IMR-90 (cell line): ENCODE data around the gene NOTCH2. TPM values are rescaled to one million over a fixed set of nuclear protein-coding genes. Genes with fewer than 3 reads are reported as not detected.

ENCODE experiments used
- ATAC-seq: fragments of 200-7000 bp; cut with Tn5 transposase; 2 replicates; pipeline ENCODE4 v1.9.1; 2020; ENCODE audit warnings: low read depth, mild to moderate bottlenecking, moderate library complexity
- BruUV-seq: library from RNA; stranded (reverse); fragments of 400-500 nt; replicated peaks from 2 replicates; lab custom pipeline; 2021; lab: Mats Ljungman, UMichigan
- CTCF ChIA-PET: fragments of 300-600 bp; formaldehyde crosslinking; extraction: SDS; loops from one replicate; lab custom pipeline; 2021; ENCODE audit warnings: antibody characterized with exemption; lab: Yijun Ruan, JAX
- POLR2A ChIA-PET: fragments of 300-600 bp; sonication (Branson Sonifier 250); formaldehyde crosslinking; loops from one replicate; lab custom pipeline; 2022; ENCODE audit warnings: antibody characterized with exemption; ENCODE audit not compliant: unreplicated experiment; lab: Charles Lee
- DNase-seq: peaks from one replicate; pipeline ENCODE4 v3.0.0; 2013
- H2AFZ ChIP-seq: replicated peaks from 2 replicates; pipeline ENCODE3; 2013; ENCODE audit warnings: low read length, mild to moderate bottlenecking; ENCODE audit not compliant: poor library complexity
- H2AK5ac ChIP-seq: 2 replicates; pipeline ENCODE4 v1.6.1; 2013; ENCODE audit warnings: low read depth, low read length, inconsistent platforms
- H2AK9ac ChIP-seq: replicated peaks from 2 replicates; pipeline ENCODE3; 2013; ENCODE audit warnings: mild to moderate bottlenecking, low read depth, low read length, moderate library complexity; ENCODE audit not compliant: poor library complexity
- H2BK120ac ChIP-seq: 2 replicates; pipeline ENCODE4 v1.6.1; 2013; ENCODE audit warnings: low read depth, low read length, inconsistent platforms
- H2BK15ac ChIP-seq: 3 replicates; pipeline ENCODE4 v1.6.1; 2013; ENCODE audit warnings: low read depth, low read length, inconsistent platforms
- H2BK20ac ChIP-seq: 2 replicates; pipeline ENCODE4 v1.6.1; 2013; ENCODE audit warnings: low read depth, mild to moderate bottlenecking, inconsistent platforms, low read length, moderate library complexity
- H2BK5ac ChIP-seq: 2 replicates; pipeline ENCODE4 v1.6.1; 2013; ENCODE audit warnings: mild to moderate bottlenecking, low read depth, low read length, inconsistent platforms; ENCODE audit not compliant: poor library complexity, severe bottlenecking
- H3K14ac ChIP-seq: replicated peaks from 2 replicates; pipeline ENCODE4 v1.6.1; 2013; ENCODE audit warnings: low read depth, low read length, inconsistent platforms
- H3K18ac ChIP-seq: 2 replicates; pipeline ENCODE4 v1.6.1; 2013; ENCODE audit warnings: low read depth, low read length, control low read depth
- H3K23ac ChIP-seq: 2 replicates; pipeline ENCODE4 v1.6.1; 2013; ENCODE audit warnings: low read depth, low read length, inconsistent platforms
- H3K27ac ChIP-seq: 2 replicates; pipeline ENCODE4 v1.5.1; 2013; ENCODE audit warnings: mild to moderate bottlenecking, control low read depth, low read length; ENCODE audit not compliant: insufficient read depth
- H3K27me3 ChIP-seq: 2 replicates; pipeline ENCODE4 v1.6.1; 2013; ENCODE audit warnings: low read length; ENCODE audit not compliant: control insufficient read depth, insufficient read depth
- H3K36me3 ChIP-seq: 2 replicates; pipeline ENCODE4 v1.6.1; 2013; ENCODE audit warnings: low read length, mixed read lengths; ENCODE audit not compliant: control insufficient read depth, insufficient read depth
- H3K4ac ChIP-seq: 2 replicates; pipeline ENCODE4 v1.6.1; 2013; ENCODE audit warnings: low read depth, low read length, inconsistent platforms
- H3K4me1 ChIP-seq: 2 replicates; pipeline ENCODE4 v1.6.1; 2013; ENCODE audit warnings: low read length, mixed read lengths; ENCODE audit not compliant: control insufficient read depth, insufficient read depth
- H3K4me2 ChIP-seq: 2 replicates; pipeline ENCODE4 v1.6.1; 2013; ENCODE audit warnings: low read depth, mild to moderate bottlenecking, control low read depth, low read length, moderate library complexity
- H3K4me3 ChIP-seq: 2 replicates; pipeline ENCODE4 v1.5.1; 2013; ENCODE audit warnings: low read depth, mild to moderate bottlenecking, control low read depth, low read length, moderate library complexity; ENCODE audit not compliant: insufficient read depth
- H3K56ac ChIP-seq: 2 replicates; pipeline ENCODE4 v1.6.1; 2013; ENCODE audit warnings: low read length, inconsistent platforms; ENCODE audit not compliant: insufficient read depth; ENCODE audit errors: extremely low read depth
- H3K79me1 ChIP-seq, 2 experiments: 2 replicates each; pipeline ENCODE4 v1.6.1; 2013; ENCODE audit warnings: low read length in 2 of 2, inconsistent platforms in 1 of 2, low read depth in 1 of 2
- H3K9ac ChIP-seq: 2 replicates; pipeline ENCODE4 v1.6.1; 2013; ENCODE audit warnings: low read depth, low read length, control low read depth
- H3K9me1 ChIP-seq: 2 replicates; pipeline ENCODE4 v1.6.1; 2013; ENCODE audit warnings: low read length, inconsistent platforms; ENCODE audit not compliant: insufficient read depth
- H3K9me3 ChIP-seq: 2 replicates; pipeline ENCODE4 v1.6.1; 2013; ENCODE audit warnings: low read length; ENCODE audit not compliant: control insufficient read depth, insufficient read depth
- H4K20me1 ChIP-seq: 2 replicates; pipeline ENCODE4 v1.6.1; 2013; ENCODE audit warnings: low read length, inconsistent platforms; ENCODE audit not compliant: insufficient read depth
- H4K5ac ChIP-seq: 2 replicates; pipeline ENCODE4 v1.6.1; 2013; ENCODE audit warnings: mild to moderate bottlenecking, low read depth, low read length, control low read depth
- H4K8ac ChIP-seq, 2 experiments: 2 replicates each; pipeline ENCODE4 v1.6.1; 2013; ENCODE audit warnings: low read depth in 2 of 2, low read length in 2 of 2, control low read depth in 1 of 2, inconsistent platforms in 1 of 2
- H4K91ac ChIP-seq: 2 replicates; pipeline ENCODE4 v1.6.1; 2013; ENCODE audit warnings: low read depth, low read length, inconsistent platforms; ENCODE audit not compliant: insufficient read depth
- BHLHE40 ChIP-seq: fragments of 150-350 bp; IDR thresholded peaks from 2 replicates; pipeline ENCODE4 v1.6.1; 2016; ENCODE audit warnings: mild to moderate bottlenecking, low read depth, low read length
- CEBPB ChIP-seq: IDR thresholded peaks from 2 replicates; pipeline ENCODE4 v1.6.1; 2012; ENCODE audit warnings: low read depth, low read length, improper control_type of control experiment
- CHD1 ChIP-seq: IDR thresholded peaks from 2 replicates; pipeline ENCODE4 v1.6.1; 2012; ENCODE audit warnings: low read depth, low read length, improper control_type of control experiment
- FOS ChIP-seq: fragments of 150-350 bp; IDR thresholded peaks from 2 replicates; pipeline ENCODE4 v1.6.1; 2016; ENCODE audit warnings: low read depth, low read length
- MAFK ChIP-seq: IDR thresholded peaks from 2 replicates; pipeline ENCODE4 v1.6.1; 2012; ENCODE audit warnings: low read depth, low read length, improper control_type of control experiment
- MXI1 ChIP-seq: IDR thresholded peaks from 2 replicates; pipeline ENCODE4 v1.6.1; 2012; ENCODE audit warnings: low read depth, mild to moderate bottlenecking, low read length, moderate library complexity, borderline replicate concordance
- NFE2L2 ChIP-seq: fragments of 150-350 bp; IDR thresholded peaks from 2 replicates; pipeline ENCODE4 v1.6.1; 2016; ENCODE audit warnings: low read depth, mild to moderate bottlenecking, low read length
- POLR2A ChIP-seq: IDR thresholded peaks from 2 replicates; pipeline ENCODE4 v1.6.1; 2012; ENCODE audit warnings: mild to moderate bottlenecking, low read depth, low read length
- RCOR1 ChIP-seq: IDR thresholded peaks from 2 replicates; pipeline ENCODE4 v1.6.1; 2012; ENCODE audit warnings: mild to moderate bottlenecking, low read length, improper control_type of control experiment; ENCODE audit not compliant: insufficient replicate concordance
- RFX5 ChIP-seq: IDR thresholded peaks from 2 replicates; pipeline ENCODE4 v1.8.0; 2012; ENCODE audit warnings: low read depth, mild to moderate bottlenecking, low read length, moderate library complexity
- dilution Hi-C: fragments of 300-500 bp; cut with HindIII; formaldehyde crosslinking; loops from one replicate; pipeline ENCODE4 v1.14.3; 2018; ENCODE audit warnings: low sequenced_read_pairs; ENCODE audit not compliant: unreplicated experiment
- in situ Hi-C: fragments of 300-500 bp; cut with MboI; formaldehyde crosslinking; loops from 3 replicates; pipeline ENCODE4 v1.14.3; 2019; ENCODE audit warnings: low sequenced_read_pairs, inconsistent platforms, mixed read lengths
- intact Hi-C: fragments of 100-400 bp; cut with micrococcal nuclease; formaldehyde crosslinking; loops from 2 replicates; pipeline ENCODE4 v1.10.0; 2022
- polyA plus RNA-seq, 3 experiments: library from polyadenylated mRNA; depleted of rRNA; stranded (reverse); fragments of >200 nt; gene quantifications; 2 replicates each; pipeline ENCODE4 v1.2.3, GENCODE V29; 2012; ENCODE audit warnings: low replicate concordance in 1 of 3
- total RNA-seq: library from RNA; depleted of rRNA; stranded (reverse); fragments of >200 nt; gene quantifications from 2 replicates; pipeline ENCODE4 v1.2.3, GENCODE V29; 2012
- TF ChIP-seq, protein P1 (sequence below): conservative IDR thresholded peaks from 2 replicates; pipeline ENCODE4 v1.5.1; 2012; ENCODE audit warnings: mild to moderate bottlenecking, low read depth, low read length, improper control_type of control experiment
- TF ChIP-seq, protein P2 (sequence below): fragments of 150-350 bp; IDR thresholded peaks from 2 replicates; pipeline ENCODE4 v1.6.1; 2017; ENCODE audit warnings: mild to moderate bottlenecking, antibody characterized with exemption, low read length, low read depth
- TF ChIP-seq, protein P3 (sequence below): fragments of 150-350 bp; IDR thresholded peaks from 2 replicates; pipeline ENCODE4 v1.6.1; 2016; ENCODE audit warnings: low read depth, mild to moderate bottlenecking, low read length, moderate library complexity, borderline replicate concordance

Gene NOTCH2
- total and polyA plus RNA-seq, 2 of the 4 experiments (the other 2 are of a cell fraction) = 40.4 to 131 TPM

DNA sequence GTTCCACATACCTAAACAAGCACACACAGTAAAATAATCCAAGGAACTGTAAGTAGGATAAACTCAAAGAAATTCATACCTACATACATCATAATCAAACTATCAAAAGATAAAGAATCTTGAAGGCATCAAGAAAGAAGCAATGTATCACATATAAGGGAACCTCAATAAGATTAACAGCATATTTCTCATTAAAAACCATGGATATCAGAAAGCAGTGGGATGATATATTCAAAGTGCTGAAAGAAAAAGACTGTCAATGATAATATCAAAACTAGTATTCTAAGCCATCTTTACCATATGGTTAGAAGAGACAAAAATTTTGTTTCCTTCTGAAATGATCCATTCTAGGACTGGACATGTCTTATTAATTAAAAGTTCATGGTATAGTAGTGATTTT lies 136.1 kb downstream of the NOTCH2 start:
- no peaks in the 10 kb centered on the region for H3K4me1 ChIP-seq
- no peak overlapping the region for H2AK5ac ChIP-seq
- no peak overlapping the region for H3K9ac ChIP-seq
- H3K27ac ChIP-seq = no peak overlapping the region
- peaks cover 35% of the 10 kb centered on the region for H3K36me3 ChIP-seq
- TF ChIP-seq NFE2L2 (no peak), MXI1 (no peak), POLR2A (no peak), BHLHE40 (no peak), FOS (no peak), RCOR1 (no peak), CEBPB (no peak), MAFK (no peak), CHD1 (no peak), RFX5 (no peak)
- TF ChIP-seq, protein P1, sequence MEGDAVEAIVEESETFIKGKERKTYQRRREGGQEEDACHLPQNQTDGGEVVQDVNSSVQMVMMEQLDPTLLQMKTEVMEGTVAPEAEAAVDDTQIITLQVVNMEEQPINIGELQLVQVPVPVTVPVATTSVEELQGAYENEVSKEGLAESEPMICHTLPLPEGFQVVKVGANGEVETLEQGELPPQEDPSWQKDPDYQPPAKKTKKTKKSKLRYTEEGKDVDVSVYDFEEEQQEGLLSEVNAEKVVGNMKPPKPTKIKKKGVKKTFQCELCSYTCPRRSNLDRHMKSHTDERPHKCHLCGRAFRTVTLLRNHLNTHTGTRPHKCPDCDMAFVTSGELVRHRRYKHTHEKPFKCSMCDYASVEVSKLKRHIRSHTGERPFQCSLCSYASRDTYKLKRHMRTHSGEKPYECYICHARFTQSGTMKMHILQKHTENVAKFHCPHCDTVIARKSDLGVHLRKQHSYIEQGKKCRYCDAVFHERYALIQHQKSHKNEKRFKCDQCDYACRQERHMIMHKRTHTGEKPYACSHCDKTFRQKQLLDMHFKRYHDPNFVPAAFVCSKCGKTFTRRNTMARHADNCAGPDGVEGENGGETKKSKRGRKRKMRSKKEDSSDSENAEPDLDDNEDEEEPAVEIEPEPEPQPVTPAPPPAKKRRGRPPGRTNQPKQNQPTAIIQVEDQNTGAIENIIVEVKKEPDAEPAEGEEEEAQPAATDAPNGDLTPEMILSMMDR = no peak
- TF ChIP-seq, protein P2, sequence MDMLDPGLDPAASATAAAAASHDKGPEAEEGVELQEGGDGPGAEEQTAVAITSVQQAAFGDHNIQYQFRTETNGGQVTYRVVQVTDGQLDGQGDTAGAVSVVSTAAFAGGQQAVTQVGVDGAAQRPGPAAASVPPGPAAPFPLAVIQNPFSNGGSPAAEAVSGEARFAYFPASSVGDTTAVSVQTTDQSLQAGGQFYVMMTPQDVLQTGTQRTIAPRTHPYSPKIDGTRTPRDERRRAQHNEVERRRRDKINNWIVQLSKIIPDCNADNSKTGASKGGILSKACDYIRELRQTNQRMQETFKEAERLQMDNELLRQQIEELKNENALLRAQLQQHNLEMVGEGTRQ = no peak
- TF ChIP-seq, protein P3, sequence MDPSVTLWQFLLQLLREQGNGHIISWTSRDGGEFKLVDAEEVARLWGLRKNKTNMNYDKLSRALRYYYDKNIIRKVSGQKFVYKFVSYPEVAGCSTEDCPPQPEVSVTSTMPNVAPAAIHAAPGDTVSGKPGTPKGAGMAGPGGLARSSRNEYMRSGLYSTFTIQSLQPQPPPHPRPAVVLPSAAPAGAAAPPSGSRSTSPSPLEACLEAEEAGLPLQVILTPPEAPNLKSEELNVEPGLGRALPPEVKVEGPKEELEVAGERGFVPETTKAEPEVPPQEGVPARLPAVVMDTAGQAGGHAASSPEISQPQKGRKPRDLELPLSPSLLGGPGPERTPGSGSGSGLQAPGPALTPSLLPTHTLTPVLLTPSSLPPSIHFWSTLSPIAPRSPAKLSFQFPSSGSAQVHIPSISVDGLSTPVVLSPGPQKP = no peak
- H2BK15ac ChIP-seq = no peak overlapping the region
- no peak overlapping the region for H3K18ac ChIP-seq
- no peak overlapping the region for H2AK9ac ChIP-seq
- in situ Hi-C loops (no loop called here), intact Hi-C loops (no loop called here), dilution Hi-C loops (no loop called here)
- no peaks in the 10 kb centered on the region for H4K20me1 ChIP-seq
- H3K4me2 ChIP-seq = no peak overlapping the region
- no peak overlapping the region for H3K4me3 ChIP-seq
- peaks cover 15 to 24% of the 10 kb centered on the region in 2 experiments for H3K79me1 ChIP-seq
- no peaks in the 10 kb centered on the region for H3K27me3 ChIP-seq
- H2BK20ac ChIP-seq = no peak overlapping the region
- no peak overlapping the region for H3K56ac ChIP-seq
- H3K9me1 ChIP-seq = 0 out of 2 replicates have a peak, but pooled peaks cover 2% of the 10 kb centered on the region
- POLR2A ChIA-PET = no interaction called here
- no peak overlapping the region for H3K23ac ChIP-seq
- no peak for DNase-seq
- BruUV-seq = no TSS peak
- no peak overlapping the region for H2BK120ac ChIP-seq
- CTCF ChIA-PET = no interaction called here
- H4K5ac ChIP-seq = no peak overlapping the region
- no peak overlapping the region for H3K4ac ChIP-seq
- no peak overlapping the region for H4K8ac ChIP-seq
- ATAC-seq = no peak
- no peak overlapping the region for H2AFZ ChIP-seq
- H2BK5ac ChIP-seq = no peak overlapping the region
- H3K14ac ChIP-seq = no peak overlapping the region
- no peak overlapping the region for H4K91ac ChIP-seq
- H3K9me3 ChIP-seq = peaks cover 2% of the 10 kb centered on the region; the same call in 1 of the 2 replicates
